AG04449 (cell line): ENCODE data around the gene CHRM5.

Experiments
- CTCF ChIA-PET: fragments of 350-600 bp; formaldehyde crosslinking; extraction: SDS; loops from one replicate; lab custom pipeline; 2021; ENCODE audit warnings: antibody characterized with exemption; lab: Yijun Ruan, JAX
- POLR2A ChIA-PET: fragments of 400-600, 350-600 bp; formaldehyde crosslinking; extraction: SDS; loops from one replicate; lab custom pipeline; 2020; ENCODE audit warnings: antibody characterized with exemption, inconsistent platforms; lab: Yijun Ruan, JAX
- DNase-seq: peaks from one replicate; pipeline ENCODE4 v3.0.0-alpha.2; 2010; ENCODE audit warnings: low read depth, low spot score
- H3K4me3 ChIP-seq: 2 replicates; pipeline ENCODE4 v1.5.1; 2011; ENCODE audit warnings: low read depth, mild to moderate bottlenecking, control low read depth, low read length
- CTCF ChIP-seq: IDR thresholded peaks from one replicate; pipeline ENCODE4 v1.5.1; 2011; ENCODE audit warnings: mild to moderate bottlenecking, moderate library complexity, low read length, control low read depth, inconsistent platforms; ENCODE audit not compliant: insufficient read depth; ENCODE audit errors: missing control alignments

The CHRM5 gene

GRCh38 chr15:34038871-34039789 is 70.8 kb downstream of the CHRM5 start, which contains the start of gene AVEN:
Gene AVEN (minus strand): TSS chr15:34039204. CDS start chr15:34039046, 158 bp downstream.
- ChIA-PET POLR2A (interaction anchor here (1.0 to 1.3 kb wide), 2 partner anchors 8 to 9 kb away, joined by 4 read pairs; no protein-coding TSS in a partner anchor), CTCF (interaction anchor here (1.3 kb wide), 1 partner anchor 8 kb away, joined by 4 read pairs; no protein-coding TSS in a partner anchor)
- TF ChIP-seq CTCF: no peak
- H3K4me3 ChIP-seq: peak within 1 kb of the TSS; percentile 94
- DNase-seq: no peak

- peak overlapping the region; percentile 94 for H3K4me3 ChIP-seq
- no peak for TF ChIP-seq CTCF
- POLR2A ChIA-PET: no interaction called here
These were observed 71.5 kb downstream of the CHRM5 start for GRCh38 chr15:34039790-34040113.

GRCh38 chr15:34043391-34043790 is 75.1 kb downstream of the CHRM5 start:
- no peak overlapping the region for H3K4me3 ChIP-seq
- no peak for DNase-seq
- POLR2A ChIA-PET: interaction anchor here (1.2 kb wide), 1 partner anchor 295 kb away, joined by 4 read pairs; no protein-coding TSS in a partner anchor
- no peak for TF ChIP-seq CTCF
- CTCF ChIA-PET: no interaction called here

More at GRCh38 chr15:34039790-34040113, 71.5 kb downstream of the CHRM5 start:
- no peak for DNase-seq
- CTCF ChIA-PET: no interaction called here

GRCh38 chr15:34043813-34044212 is 75.5 kb downstream of the CHRM5 start:
- POLR2A ChIA-PET: interaction anchor here (1.2 kb wide), 1 partner anchor 294 kb away, joined by 4 read pairs; no protein-coding TSS in a partner anchor
- H3K4me3 ChIP-seq: no peak overlapping the region
- no peak for DNase-seq
- no peak for TF ChIP-seq CTCF
- CTCF ChIA-PET: no interaction called here

- ChIA-PET CTCF (interaction anchor here (1.0 kb wide), 1 partner anchor 8 kb away, joined by 4 read pairs; the partner anchor contains the start of gene AVEN), POLR2A (interaction anchor here (1.0 kb wide), 1 partner anchor 9 kb away, joined by 4 read pairs; no protein-coding TSS in a partner anchor)
- no peak for TF ChIP-seq CTCF
- no peak for DNase-seq
- H3K4me3 ChIP-seq: no peak overlapping the region
These were observed 78.3 kb downstream of the CHRM5 start for GRCh38 chr15:34046471-34047145.
